ENCODE measurements around the gene NKIRAS2.
A peak's percentile ranks its signal among the peaks of the same experiment; 100 is the strongest.
"Not testable (repeated sequence)": the region's sequence is repeated elsewhere in the genome, so short reads cannot be mapped to it uniquely, and the experiment has no call there.

NKIRAS2 gene

DNA sequence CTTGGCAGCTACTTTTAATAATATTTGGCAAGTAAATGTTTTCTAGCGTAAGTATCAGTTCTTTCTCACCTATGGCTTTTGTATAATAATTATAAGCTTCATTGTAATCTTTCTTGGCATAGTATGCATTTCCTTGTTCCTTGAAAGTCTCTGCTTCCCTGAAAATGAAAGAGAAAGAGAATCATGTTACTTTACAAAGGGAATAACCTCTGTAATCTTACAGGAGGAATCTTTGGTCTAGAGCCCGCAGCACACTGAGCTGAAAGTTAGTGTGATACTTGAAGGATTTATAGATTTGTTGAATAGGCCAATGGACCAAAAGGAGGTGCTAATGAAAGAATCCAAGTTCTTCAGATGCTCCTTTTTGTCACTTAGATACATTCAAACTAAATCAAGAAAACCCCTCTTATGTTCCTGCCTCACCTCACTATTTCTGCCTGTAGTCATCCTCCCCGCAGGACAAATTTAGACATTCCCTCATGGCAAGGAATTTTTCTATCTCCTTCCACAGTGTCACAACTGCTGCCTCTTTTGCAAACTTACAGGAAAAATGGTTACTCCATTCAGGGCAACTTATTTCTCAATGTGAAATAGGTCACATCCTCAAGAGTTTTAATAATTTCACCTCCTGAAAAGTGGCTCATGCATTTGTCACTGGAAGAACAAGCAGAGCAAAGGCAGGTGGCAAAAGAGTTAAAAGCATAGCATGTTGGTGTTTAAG is 19.3 kb upstream of the NKIRAS2 start:
- no peak for DNase-seq

DNA sequence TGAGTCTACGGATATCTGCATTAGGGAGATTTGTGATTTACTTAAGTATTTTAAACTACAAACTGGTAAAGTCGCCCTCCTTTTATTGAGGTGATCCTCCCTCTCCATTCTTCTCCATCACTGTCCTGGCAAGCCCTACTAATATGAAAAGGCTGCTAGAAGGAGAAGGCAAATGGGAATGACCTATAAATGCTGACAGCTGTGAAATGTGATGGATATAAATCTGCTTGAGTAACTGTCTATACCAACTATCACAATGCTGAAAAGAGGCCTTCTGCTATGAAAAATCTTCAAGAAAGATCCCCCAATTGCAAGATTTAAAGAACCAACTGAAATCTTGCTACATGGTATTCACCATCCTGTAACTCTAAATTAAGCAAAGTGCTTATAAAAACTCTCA is 18.2 kb upstream of the NKIRAS2 start:
- DNase-seq: no peak

DNA sequence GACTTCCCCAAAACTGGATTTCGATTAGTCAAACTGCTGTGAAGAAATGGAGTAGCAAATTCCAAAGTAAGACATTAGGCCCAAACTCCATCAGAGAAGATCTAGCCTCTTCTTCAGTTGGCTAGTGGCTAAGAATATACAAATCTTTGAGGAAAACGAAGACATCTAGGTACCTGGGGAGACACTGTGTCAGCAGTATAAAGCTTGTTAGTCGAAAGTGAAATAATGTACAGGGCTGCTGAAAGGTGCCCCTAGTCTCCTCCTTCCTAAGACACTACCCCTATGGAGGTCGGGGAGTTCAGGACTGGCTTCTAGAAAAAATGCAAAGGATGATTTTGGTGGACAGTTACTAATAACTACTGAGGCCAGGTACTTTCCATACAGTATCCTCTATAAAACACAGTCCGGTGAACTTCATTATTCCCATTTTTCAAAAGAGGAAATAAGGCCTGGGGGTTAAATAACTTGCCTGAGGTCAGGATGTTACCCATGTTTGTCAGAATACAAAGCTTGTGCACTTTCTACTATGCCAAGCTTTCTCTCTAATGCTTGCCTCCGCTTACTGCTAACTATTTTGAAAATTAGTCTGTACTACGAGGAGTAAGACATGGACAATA is 17.6 kb upstream of the NKIRAS2 start:
- DNase-seq: no peak

DNA sequence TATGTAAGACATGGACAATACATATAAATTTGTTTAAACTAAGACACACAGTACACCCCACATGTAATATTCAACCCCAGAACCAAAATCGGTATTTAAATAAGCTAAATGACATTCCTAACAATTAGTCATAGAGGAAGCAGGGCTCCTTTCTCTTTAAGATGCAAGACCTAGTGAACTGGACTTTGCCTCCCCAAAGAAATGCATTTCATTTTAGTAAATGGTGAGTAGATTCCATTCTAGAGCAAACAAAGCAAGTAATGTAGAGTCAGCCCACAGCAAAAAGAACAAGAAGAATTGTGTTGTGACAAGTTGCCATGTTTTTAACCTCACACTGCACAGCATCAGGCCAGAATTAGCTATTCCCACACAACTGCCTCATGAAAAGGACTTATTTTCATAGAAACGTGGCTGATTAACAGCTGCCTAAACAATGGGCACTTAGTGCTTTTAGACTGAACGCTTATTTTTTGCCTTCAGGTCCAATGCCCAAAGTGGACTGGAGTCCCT is 17.0 kb upstream of the NKIRAS2 start:
- no peak for DNase-seq

DNA sequence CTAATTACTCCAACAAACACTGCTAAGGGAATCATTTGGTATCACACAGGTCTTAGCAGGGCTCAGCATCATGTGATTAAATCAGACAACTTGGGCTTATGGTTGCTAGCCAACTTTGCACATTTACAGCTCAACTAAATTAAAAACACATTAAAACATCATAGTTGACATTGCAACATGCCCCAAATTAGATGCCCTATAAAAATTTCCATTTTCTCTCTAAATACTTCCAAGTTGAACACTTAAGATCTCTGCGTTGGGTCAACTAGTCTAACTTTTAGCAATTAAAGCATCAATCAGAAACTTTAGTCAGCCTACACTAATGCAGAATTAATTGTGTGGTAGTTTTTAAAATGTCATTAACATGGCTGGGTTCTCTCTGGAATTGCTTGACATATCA is 14.7 kb upstream of the NKIRAS2 start:
- no peak for DNase-seq

DNA sequence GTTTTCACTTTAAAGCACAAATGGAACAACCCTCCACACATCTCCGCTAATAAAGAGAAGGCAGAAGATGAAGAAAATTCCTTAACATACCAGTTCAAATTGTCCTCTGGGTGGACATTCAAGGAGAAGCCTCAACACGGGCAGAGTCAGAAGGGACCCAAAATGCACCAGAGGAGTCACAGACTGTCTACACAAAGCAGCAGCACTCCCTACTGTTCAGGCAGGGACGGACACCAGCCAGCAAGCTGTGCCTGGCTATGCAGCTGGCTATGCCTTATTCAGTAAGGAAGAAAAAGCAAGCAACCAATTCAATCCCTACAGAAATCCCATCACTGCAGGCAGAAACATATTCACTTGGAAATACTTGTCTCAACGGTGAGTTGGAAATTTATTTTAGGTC is 10.7 kb upstream of the NKIRAS2 start:
- DNase-seq: no peak

DNA sequence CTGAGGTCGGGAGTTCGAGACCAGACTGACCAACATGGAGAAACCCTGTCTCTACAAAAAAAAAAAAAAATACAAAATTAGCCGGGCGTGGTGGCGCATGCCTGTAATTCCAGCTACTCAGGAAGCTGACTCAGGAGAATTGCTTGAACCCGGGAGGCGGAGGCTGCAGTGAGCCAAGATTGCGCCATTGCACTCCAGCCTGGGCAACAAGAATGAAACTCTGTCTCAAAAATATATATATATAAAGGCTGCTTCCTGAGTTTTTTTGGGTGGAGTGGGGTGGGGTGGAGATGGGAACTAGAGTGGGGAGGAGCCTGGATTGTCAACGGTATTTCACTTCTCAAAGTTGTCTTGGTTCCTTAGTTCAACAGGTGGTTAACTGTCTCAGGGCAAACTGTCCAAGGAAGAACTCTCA is 9.6 kb upstream of the NKIRAS2 start:
- not testable (repeated sequence) for DNase-seq

DNA sequence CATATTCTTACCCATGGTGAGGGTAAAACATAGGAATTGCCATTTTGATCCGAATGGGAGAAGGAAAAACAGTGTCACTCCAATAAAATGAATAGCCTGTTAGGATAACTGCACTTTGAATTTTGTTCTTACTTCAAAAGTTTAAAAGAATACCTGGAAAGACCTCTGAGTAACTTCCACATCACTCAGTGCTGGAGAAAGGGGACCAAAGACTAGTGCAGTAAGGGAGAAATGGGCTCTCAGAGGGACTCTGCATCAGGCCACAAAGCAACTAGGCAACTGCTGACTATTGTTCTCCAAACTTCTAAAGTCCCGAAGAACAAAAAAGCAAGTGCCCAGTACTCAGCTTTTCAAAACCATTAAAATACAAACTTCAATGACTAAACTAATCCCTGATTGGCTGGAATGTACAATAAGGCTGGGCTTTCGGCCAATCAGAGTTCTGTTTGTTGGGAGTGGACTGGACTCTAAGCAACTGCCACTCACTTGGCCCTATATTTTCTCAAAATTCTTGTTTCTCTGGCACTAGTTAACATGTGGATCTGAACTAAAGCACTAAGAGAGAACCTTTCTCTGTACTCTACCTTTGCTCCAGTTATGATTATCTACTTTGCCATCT is 8.9 kb upstream of the NKIRAS2 start:
- no peak for DNase-seq

DNA sequence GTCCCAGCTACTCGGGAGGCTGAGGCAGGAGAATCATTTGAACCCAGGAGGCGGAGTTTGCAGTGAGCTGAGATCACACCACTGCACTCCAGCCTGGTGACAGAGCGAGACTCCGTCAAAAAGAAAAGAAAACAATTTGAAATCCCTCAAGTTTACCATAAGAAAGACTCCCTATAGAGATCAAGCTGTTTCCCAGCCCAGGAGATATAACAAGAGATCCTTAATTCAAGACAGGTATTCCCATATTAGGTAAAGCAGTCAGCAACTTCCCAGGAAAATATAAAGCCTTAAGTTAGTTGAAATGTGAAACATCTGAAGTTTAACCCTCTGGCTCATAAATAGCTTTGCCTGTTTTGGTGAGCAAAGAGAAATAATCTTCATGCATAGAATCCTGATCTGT is 7.5 kb upstream of the NKIRAS2 start:
- not testable (repeated sequence) for DNase-seq

DNA sequence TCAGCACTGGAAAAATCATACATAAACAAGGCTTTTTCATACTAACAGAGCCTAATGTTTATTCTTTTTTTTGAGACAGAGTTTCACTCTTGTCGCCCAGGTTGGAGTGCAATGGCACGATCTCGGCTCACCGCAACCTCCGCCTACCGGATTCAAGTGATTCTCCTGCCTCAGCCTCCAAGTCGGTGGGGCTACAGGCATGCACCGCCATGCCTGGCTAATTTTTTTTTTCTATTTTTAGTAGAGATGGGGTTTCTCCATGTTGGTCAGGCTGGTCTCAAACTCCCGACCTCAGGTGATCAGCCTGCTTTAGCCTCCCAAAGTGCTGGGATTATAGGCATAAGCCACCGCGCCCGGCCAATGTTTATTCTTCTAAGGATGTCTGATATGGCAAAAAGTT is 6.2 kb upstream of the NKIRAS2 start:
- not testable (repeated sequence) for DNase-seq

DNA sequence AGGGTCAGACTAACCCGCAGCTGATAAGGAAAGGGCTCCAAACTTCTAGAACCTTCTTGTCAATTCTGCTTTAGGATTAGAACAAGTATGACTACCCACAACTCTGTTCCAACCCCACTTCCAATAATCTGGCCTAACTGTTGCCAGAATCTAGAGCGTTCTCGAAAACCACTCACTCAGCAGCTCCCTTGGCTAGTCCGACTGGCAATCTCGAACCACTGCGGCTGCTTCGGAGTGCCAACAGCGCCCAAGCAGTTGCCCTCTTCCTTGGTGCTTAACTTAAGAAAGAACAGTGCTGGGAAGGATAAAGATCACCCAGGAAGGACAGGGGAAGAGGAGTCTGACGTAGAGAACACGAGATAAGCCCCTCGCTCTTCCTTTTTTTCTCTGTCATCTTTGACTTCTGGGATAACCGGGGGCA is 3.5 kb upstream of the NKIRAS2 start:
- peak in 1 of 2 experiments; percentile 45 for DNase-seq

DNA sequence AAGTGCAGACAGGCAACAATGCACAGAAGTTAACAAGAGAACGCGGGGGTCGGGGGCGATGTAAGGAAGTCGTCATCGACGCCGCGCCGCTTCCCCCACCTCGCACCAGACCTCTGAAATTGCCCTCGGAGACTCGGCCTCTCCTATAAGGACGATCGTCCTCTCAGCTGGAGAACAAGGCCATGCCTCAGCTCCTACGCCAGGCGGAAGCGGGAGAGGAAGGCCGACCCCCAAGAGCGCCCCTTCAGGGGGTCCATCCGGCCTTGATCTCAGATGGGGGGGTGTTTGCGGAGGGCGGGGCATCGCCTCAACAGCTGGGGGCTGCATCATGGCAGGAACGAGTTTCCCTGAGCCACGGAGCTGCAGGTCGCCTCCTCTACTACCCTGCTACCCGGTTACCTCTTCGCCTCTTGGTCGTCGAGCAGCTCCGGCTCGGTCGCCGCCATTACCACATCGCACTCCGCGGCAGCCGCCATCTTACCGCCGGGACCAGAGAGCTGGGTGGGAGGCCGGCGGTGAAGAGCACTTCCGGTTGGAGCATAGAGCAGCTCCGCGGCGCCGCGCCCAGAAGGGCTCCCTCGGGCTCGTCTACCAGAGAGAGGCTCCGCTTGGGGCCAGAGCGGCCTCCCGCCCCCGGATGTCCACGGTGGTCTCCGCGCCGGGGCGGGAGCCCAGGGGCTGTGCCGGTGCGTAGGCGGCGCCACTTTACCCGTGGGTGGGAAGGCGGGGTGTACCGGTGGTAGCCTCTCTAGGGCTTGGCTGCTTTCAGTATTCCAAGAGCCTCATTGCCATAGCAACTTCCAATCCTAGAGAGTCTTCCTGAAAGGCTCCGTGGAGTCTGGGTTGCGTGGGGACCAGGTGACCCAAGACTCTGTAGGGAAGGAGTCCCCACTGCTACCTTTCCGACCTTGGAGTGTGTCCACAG is 2.7 kb upstream of the NKIRAS2 start, which contains the start of gene DNAJC7:
Gene DNAJC7, minus strand, starts transcription at position 499 of the 925 bp plus-strand sequence. Its CDS starts 23 bp downstream, at position 476.
- DNase-seq: peak; percentile 89 to 94

DNA sequence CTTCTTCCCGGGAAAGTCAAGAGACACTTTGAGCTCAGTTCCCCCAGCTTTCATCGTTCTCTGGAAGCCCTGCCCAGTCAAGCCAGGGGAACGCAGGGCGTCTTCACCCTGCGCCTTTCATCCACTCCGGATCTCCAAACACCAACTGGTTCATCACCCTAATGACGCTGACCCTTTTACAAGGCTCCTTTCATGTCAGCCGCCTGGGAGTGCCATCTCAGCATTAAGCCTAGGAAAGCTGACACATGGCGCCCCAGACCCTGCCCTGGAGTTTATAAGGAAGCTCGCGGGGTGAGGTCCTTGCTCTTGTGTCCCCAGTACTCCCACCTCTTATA is 2.1 kb upstream of the NKIRAS2 start:
- DNase-seq: no peak

DNA sequence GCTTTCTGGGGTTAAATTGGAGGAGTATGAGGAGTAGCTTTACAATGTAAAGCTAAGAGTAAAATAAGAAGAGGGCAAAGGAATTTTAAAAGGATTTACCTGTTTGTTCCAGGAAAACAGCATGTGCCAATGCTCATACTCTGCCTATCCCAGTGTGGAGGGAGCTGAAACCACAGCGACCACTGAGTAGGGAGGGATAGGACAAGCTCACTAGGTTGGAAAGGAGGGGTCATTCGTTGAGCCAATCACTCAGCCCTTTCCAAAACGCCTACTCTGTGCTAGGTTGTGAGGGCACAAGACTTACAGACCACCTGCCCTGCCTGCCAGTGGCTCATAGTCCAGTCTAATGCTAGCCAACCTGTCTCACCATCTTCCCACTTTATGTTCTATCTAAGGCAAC is 1.6 kb upstream of the NKIRAS2 start:
- no peak for DNase-seq

DNA sequence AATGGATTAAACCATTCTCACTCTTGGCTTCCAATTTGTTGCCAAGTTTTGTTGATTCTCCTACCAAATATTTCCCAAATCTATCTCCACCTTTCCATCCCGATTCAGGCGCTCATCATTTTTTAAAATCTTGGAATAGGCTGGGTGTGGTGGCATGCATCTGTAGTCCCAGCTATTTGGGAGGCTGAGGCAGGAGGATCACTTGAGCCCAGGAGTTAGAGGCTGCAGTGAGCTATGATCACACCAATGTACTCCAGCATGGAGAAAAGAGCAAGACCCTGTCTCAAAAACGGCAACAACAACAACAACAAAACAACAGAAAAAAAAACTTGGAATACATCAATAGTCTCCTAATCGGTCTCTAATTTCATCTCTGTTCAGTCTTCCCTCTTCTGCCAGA is 902 bp upstream of the NKIRAS2 start:
- no peak for DNase-seq

DNA sequence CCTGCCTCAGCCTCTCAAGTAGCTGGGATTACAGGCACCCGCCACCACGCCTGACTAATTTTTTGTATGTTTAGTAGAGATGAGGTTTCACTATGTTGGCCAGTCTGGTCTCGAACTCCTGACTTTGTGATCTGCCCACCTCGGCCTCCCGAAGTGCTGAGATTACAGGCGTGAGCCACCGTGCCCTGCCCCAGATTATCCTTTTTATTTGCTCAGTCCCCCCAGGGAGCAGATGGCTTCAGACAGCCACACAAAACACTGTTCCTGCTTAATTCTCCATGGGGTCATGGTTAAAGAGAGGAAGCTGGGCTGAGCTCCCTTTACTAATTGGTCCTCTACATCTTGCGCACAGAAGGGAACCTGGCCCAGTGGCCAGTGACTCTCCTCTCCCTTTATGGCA is 955 bp downstream of the NKIRAS2 start:
- DNase-seq: not testable (repeated sequence)

DNA sequence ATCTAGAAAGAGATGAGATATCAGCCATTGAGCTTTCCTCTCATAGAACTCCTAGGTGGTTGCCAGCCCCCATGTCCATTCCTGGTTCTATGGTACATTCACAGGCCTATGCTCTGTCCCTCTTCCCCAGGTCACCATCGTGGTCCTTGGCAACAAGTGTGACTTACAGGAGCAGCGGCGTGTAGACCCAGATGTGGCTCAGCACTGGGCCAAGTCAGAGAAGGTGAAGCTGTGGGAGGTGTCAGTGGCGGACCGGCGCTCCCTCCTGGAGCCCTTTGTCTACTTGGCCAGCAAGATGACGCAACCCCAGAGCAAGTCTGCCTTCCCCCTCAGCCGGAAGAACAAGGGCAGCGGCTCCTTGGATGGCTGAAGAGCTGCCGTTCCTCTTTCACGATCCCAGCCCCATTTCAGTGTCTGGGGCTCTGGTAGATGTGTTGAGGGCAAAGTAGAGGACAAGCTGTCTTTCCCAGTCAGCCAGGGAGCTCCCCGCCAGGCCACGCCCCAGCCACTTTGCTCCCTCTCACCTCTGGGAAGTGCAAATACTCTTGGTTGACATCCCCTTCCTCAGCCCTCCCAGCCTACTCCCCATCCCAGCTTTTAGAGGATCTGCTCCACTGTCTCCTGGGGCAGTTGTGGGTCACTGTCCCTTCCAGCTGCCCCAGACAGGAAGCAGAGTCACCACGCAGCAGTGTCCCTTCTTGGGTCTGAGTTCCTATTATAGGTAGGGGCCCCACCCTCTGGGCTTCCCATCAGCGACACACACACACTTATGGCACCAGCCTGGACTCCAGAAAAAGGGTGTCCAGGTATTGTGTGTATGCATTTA is 3.8 kb downstream of the NKIRAS2 start:
- no peak for DNase-seq

DNA sequence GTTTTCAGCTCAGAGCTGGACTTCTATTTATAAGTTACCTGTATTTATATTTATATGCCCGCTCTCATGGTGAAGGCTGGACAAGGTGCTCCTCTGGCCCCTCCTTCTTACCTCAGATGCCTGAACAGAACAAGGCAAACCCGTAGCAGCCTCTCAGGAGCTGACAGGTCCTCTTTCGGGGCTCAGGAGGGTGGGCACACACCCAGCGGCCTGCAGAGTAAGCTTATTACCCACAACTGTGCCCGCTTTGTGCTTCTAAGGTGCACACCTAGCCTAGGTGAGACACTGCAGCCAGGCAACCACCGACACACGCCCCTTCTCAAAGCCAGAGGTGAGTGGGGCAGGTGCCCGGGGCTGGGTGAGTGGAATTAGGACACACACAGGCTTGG is 5.3 kb downstream of the NKIRAS2 start:
- no peak for DNase-seq

DNA sequence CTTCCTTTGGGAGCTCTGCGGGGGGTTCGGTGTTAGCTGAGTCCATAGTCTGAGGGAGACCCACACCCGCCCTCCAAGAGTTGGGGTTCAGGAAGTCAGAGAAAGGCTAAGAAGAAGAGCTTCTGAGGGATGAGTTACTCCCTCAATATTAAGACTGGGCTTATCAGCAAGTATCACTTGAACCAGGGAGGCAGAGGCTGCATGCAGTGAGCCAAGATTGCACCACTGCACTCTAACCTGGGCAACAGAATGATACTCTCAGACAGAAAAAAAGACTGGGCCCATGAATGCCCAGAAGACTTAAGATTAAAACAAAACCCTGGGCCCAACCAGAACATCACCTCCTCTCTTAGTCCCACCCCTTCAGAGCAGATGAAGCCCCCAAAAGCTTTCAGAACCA is 6.0 kb downstream of the NKIRAS2 start:
- no peak for DNase-seq

DNA sequence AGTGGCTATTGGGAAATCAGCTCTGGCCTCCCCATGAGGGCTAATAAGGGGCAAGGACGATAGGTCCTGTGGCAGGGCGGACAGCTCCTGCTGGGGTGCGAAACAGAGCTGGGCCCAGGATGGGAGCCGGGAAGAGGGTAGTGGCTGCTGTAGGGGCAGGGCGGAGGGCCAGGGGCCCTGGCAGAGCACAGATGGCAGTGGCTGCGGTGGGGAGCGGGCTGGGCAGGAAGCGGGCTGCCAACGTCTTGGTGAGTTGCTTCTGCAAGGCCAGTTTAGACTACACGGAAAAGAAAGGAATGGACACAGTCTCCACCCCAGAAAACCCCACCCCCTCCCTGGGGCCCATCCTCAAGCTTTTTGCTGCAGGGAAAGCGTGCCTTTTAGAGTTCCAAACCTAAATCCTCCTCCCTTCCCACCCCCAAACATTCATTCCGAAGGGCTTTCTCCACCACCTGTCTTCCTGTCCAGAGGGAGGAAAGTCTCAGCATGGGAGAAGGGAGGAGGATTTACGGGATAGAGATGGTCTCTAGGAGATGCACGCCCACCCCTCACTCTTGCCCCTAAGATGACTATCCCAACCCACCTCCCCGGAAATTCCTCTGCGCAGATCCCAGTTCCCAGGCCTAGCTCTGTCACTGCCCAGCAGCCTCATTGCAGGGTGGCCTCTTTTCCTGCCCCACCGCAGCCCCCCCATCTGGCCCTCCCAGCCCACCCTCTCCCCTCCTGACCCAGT is 7.1 kb downstream of the NKIRAS2 start:
- DNase-seq: no peak

DNA sequence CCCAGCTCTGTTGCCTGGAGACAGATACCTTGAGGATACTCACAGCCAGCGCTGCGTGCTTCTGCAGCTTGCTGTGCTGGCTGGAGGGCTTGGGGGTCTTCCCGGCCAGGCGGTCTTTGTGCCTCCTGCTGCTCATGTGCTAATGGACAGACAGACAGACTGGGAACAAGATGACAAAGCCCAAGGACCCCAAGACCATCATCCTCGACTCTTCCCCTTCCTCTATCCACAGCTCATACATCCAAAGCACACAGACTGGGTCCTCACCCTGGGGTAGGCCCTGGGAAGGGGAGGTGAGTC is 7.7 kb downstream of the NKIRAS2 start:
- no peak for DNase-seq
